NB4 (cell line): ENCODE data around the gene PERM1.

Experiments
- POLR2A ChIP-seq: IDR thresholded peaks from 2 replicates; pipeline ENCODE4 v1.6.1; 2011; ENCODE audit warnings: mild to moderate bottlenecking; ENCODE audit not compliant: insufficient read length; ENCODE audit errors: extremely low read depth
- TF ChIP-seq, protein P1 (sequence below): IDR thresholded peaks from 2 replicates; pipeline ENCODE4 v1.6.1; 2011; ENCODE audit warnings: low read depth, low read length
- TF ChIP-seq, protein P2 (sequence below): IDR thresholded peaks from one replicate; pipeline ENCODE4 v1.5.1; 2012; ENCODE audit warnings: low read depth, low read length

DNA sequence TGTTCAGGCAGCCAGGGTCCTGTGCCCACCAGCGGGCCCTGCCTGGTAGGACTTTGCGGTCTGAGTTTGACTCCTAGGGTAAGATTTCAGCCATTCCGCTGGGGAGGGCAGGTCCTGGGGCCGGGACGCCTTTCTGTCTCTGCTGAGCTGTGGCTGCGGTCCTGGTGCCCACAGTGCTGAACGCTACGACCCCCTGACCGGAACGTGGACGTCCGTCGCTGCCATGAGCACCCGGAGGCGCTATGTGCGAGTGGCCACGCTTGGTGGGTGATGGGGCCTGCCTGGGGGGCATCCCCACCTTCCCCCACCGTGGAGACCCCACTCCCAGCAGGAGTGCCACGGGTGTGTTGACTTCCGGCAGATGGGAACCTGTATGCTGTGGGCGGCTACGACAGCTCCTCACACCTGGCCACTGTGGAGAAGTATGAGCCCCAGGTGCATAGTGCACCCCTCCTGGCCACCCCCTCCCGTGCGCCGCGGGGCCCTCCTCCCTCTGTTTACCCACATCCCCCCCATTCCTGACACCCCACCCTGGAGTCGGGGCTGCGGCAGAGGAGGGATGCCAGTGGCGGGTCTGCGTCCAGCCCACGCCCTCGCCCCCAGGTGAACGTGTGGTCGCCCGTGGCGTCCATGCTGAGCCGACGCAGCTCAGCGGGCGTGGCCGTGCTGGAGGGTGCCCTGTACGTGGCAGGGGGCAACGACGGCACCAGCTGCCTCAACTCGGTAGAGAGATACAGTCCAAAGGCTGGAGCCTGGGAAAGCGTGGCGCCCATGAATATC lies 18.0 kb downstream of the PERM1 start:
- TF ChIP-seq, protein P1, sequence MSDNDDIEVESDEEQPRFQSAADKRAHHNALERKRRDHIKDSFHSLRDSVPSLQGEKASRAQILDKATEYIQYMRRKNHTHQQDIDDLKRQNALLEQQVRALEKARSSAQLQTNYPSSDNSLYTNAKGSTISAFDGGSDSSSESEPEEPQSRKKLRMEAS, result no peak
- TF ChIP-seq, protein P2, sequence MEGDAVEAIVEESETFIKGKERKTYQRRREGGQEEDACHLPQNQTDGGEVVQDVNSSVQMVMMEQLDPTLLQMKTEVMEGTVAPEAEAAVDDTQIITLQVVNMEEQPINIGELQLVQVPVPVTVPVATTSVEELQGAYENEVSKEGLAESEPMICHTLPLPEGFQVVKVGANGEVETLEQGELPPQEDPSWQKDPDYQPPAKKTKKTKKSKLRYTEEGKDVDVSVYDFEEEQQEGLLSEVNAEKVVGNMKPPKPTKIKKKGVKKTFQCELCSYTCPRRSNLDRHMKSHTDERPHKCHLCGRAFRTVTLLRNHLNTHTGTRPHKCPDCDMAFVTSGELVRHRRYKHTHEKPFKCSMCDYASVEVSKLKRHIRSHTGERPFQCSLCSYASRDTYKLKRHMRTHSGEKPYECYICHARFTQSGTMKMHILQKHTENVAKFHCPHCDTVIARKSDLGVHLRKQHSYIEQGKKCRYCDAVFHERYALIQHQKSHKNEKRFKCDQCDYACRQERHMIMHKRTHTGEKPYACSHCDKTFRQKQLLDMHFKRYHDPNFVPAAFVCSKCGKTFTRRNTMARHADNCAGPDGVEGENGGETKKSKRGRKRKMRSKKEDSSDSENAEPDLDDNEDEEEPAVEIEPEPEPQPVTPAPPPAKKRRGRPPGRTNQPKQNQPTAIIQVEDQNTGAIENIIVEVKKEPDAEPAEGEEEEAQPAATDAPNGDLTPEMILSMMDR, result no peak
- no peak for TF ChIP-seq POLR2A
